LHCN-M2 (cell line): ENCODE data around the gene CFAP77. TPM values are rescaled to one million over a fixed set of nuclear protein-coding genes. Genes with fewer than 3 reads are reported as not detected.

Experiments
- DNase-seq: peaks from one replicate; pipeline ENCODE4 v3.0.0-alpha.2; 2012; ENCODE audit warnings: low read depth
- total RNA-seq: library from RNA; depleted of rRNA; stranded (reverse); fragments of >200 nt; gene quantifications from 2 replicates; pipeline ENCODE4 v1.2.3, GENCODE V29; 2014; rRNA removed

Gene CFAP77
- total RNA-seq, 1 experiment from 2014 or later: not detected

DNA sequence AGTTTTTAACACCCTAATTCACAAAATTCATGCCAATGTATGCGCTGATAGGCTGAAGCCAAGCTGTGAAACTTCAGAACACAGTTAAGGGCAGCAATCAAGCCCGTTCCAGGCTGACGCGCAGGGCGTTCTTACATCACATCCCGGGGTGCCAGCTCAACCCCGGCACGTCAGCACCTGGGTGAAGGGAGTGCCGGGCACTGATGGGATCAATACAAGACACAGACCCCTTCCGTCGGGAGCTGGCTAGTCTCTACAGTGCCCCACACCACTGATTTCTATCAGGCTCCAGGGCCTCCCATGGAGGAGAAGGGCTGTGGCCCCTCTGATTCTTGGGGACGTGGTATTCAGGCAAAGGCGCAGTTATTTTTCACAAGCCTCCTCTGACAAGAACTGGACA is 184.4 kb downstream of the CFAP77 start:
- no peak for DNase-seq

DNA sequence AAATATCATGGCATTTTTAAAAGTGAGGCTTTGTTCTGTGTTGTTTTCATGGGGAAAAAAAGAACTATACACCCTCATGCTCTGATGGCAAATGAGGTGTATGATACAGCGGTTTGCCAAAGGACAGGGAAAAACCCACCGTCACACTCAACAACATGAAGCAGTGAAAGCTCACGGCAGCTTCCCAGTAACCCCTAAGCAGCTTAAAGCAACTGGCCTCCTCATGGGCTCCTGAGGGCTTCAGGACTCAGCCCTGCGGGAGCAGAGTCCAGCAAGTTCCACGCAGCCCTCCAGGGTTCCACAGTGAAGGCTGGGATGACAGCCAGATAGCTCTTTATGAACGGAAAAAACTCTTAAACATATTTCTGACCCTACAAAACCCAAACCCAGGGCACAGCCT is 185.3 kb downstream of the CFAP77 start:
- no peak for DNase-seq

DNA sequence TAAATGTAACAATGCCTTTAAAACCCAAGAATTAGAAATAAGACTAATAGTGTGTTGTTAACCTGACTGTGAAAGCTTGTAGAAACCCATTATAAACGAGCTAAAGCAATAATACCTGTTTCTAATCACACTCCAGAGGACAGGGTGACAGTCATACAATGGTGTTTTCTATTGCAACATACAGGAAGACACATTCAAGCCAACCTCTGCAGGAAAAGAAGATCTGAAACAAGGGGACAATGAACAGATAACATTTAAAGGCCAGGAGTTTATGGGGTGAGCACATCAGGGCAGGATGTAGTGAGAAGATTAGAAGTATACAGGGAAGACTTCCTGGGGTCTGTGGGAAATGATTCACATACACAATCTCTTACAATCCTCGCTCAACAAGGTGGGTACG is 186.2 kb downstream of the CFAP77 start:
- no peak for DNase-seq

DNA sequence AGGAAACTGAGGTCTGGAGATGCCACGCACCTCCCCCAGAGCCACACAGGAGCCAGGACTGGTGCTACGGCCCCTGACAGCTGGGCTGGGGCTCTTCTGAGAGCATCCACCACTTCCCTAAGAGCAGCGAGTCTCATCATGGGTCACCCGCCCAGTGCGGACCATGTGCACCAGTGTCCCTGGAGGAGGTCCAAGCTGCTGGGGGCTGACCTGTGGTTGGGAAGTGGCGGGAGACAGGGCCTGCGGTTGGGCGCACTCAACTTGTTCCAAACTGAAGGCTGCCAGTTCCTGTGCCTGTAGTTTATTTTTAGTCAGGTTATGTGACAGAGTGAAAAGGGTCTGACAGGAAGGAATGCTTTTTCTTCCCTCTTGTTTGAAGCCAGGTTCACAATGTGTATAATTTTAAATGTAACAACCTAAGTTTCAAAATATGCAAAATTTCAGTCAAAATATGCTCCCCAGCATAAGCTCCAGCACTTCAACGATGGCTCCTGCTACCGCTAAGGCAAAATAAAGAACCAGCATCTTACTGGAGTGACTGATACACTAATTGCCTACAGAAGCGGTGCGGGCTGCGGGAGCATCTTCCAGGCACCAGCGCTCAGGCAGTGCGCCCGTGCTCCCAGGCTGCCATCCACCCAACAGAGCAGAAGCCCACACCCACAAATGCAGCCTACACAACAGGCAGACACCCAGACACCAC is 187.2 kb downstream of the CFAP77 start:
- DNase-seq: no peak

DNA sequence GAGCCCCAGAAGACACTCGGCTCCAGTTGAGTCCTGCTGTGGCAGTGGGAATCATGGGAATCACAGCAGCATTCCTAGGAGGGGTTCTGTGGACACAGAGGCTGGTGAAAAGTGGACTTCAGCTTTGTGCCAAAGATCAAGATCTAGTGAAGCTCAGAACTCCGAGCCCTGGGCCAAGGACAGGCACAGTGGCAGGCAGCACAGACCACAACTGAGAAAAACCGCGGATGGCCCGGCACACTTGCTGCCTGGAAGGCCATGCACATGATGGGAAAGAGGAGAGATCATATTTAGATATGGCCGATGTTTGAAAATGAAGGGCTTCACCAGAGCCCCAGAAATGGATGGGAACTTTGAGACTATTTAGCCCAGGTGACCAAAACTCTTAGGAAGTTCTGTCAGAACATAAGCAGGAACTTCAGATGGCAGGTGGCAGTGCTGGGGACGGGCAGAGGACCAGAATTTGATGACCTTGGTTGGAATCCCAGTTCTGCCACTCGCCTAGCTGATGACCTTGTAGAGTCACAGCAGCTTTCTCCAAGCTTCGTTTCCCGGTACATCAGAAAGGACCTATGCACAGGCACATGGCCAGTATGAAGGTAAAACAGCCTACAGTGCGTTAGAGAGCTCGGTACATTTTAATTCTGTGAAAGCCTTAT is 190.4 kb downstream of the CFAP77 start:
- no peak for DNase-seq

DNA sequence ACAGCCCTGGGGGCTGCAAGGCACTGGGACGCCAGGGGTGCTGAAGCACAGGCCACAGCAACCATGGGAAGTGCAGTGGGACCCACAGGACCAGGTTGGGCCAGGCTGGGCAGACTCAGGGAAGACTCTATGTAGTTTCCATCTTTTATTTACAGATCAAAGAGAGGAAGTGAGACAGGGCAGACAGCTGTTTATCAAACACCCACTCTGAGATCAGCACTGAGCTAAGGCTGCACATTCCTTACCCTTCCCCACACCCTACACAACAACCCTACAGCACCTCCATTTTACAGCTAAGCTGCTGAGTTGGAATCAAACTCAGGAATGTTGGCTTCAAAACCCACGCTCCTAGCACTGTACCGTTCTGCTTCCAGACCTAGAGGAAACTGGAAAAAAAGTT is 192.2 kb downstream of the CFAP77 start:
- DNase-seq: no peak

DNA sequence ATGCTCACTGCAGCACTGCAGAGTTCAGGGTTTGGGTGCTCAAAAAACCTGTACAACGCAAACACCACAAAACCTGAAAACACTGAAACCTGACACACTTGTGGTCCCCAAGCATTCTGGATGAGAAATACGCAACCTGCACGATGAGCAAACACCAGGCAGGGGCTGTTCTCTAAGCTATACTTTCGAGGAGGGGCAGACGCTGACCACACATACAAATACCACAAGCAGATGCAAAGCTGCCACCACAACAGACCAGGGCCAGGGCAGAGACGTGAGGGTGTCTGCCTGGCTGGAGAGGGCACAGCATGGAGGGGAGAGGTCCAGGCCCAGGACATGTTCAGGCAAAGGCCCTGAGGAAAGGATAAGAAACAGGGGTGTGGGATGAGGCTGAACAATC is 195.4 kb downstream of the CFAP77 start:
- no peak for DNase-seq

DNA sequence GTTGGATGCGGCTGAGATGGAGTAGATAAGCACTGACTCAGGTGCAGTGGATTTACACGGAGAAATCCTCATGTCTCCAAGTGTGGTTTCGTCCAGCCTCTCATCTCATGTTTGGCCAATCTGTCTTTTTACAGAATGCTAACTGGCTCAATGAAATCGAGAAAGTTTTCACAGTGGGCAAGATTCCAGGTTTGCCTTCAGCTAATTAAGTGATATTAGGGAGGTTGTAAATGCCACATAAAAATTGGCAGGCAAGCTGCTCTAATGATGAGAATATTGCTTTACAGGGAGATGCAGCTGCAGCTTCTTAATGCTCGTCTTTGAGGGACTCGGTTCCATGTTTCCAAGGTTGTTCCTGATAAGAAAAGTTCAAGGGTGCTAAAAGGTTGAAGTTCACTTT is 196.1 kb downstream of the CFAP77 start:
- no peak for DNase-seq

DNA sequence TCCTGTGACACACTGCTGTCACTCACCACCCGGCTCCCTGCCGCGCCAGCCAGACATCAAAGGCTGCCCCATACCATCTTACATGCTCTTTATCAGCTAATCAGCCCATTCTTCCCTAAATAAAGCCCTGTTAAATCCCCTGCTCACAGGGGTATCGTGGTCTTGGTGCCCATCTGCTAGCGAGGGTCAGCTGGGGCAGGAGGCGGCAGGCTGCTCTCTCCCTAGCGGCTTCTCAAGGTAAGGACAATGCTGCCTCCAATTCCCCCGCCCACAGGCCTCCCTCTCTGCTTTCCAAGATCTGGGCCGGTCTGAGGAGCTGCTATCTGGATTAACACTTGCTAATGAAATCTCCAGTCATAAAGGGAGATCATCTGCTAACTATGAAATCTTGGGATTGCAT is 199.2 kb downstream of the CFAP77 start:
- DNase-seq: no peak

DNA sequence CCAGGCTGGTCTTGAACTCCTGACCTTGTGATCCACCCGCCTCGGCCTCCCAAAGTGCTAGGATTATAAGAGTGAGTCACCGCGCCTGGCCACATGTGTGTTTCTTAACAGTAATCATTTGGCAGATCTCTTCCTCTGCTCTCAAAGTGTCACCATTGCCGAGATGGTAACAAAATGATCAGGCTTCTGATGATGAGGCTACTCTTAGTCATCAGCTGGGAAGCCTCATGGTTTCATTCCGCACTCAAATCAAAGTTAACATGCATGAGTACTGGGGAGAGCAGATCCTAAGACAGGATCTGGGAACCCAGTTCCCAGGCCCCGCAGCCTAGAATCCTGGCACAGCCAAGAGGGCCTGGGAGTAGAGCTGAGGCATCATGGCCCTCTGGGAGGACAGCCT is 199.8 kb downstream of the CFAP77 start:
- DNase-seq: peak; percentile 98

DNA sequence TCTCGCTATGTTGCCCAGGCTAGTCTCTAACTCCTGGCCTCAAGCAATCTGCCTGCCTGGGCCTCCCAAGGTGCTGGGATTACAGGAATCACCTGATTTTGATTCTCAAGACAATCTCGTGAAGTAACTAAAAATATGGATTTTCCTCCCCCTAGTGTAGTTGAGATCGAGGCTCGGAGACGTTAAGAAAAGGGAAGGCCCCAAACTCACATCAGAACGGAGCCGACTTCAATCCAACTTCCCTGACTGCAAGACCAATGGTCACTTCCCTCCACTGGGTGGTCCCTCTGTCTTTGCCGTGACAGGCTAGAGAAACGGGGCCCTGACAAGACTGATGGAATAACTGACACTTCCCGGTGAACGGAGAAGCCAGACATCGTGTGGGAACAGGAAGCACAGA is 200.7 kb downstream of the CFAP77 start:
- DNase-seq: no peak

DNA sequence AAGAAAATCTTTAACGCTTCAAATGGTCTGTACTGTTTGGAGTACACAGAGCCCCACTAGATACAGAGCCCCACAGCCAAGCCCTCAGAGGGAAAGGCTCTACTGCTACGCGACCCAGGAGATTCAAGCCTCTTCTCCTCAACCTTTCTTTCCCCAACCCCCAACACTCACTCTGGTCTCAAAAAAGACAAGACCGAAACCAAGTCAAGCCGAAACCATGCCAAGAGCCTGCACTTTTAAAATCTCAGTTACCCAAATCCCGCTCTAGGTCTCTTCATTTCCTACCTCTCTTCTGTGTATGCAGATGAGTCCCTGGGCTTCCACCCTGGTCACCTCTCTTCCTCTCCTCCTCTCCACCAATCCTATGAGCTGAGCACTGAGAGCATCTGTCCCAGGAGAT is 204.3 kb downstream of the CFAP77 start:
- DNase-seq: no peak

DNA sequence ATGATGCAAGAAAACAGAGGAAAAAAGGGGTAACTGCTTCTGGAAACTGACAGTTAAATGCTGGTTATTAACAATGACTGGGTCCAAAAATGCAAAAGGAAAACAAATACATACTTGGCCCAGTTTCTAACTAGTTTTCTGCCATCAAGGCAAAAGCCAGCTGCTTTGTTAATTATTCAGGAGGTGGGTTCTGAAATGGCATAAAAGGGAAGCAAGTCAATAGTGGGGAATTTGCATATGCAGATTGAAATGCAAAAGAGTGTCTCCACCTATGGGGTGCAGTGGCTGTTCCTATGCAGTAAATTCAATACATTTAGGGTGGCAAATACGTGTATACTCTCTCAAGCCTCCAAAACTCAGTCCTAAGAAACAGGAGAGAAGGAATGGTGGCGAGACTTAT is 205.8 kb downstream of the CFAP77 start:
- no peak for DNase-seq

DNA sequence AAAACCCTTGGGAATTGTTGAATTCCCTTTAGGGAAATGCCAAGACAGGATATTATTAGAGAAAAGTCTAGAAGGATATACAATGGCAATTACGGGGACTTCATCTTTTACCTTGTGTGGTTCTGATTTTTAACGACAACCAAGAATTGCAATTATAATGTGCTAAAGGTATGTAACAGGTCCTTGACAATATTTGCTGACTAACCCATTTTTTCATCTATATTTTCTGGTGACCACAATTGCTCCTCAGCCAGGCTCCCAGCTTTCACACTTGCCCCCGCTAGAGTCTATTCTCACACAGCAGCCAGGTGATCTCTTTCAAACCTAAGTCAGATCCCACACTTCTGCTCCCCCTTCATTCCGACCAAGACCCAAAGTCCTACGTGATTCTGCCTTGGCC is 206.7 kb downstream of the CFAP77 start:
- DNase-seq: no peak

DNA sequence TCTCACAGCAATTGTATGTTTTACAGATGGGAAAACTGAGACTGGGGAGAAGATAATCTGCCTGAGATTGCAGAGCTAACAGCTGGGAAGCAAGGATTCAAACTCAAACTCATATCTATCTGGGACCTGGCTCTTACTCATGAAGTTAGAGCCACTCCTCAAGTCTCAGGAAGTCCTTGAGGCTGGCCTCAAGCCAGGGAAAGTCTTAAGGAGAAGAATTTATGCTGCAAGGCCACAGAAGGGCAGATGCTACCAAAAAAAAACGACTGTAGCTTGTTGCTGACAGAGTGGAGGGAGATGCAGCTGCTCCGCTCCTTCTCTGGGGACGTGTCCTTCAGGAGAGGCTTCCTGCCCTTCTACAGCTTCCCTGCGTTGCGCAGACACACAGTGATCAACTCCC is 212.1 kb downstream of the CFAP77 start:
- DNase-seq: peak; percentile 96

Other genes with a start within 250 kb of the CFAP77 start
- 2.2 and 2.4 TPM in 2 replicates for gene NTNG2, start 248.2 kb upstream of the CFAP77 start, total RNA-seq
- gene SETX, start 55.2 kb upstream of the CFAP77 start, total RNA-seq: 28.6 and 32.0 TPM in 2 replicates
- 15.7 and 15.9 TPM in 2 replicates for gene TTF1, start 3.4 kb upstream of the CFAP77 start, total RNA-seq
- not detected in 2 replicates for gene BARHL1, start 172.4 kb downstream of the CFAP77 start, total RNA-seq